K562 treated with DMSO at 1 percent for 4 hours (cell line): Measurements from ENCODE around the gene IQGAP3. TPM values are rescaled to one million over a fixed set of nuclear protein-coding genes. Genes with fewer than 3 reads are reported as not detected.

Source experiments
- total RNA-seq: library from RNA; unstranded; fragments of 300-600 nt; gene quantifications from 2 replicates; pipeline ENCODE4 v1.2.3, GENCODE V29; 2022; ENCODE audit not compliant: insufficient read depth

Gene IQGAP3
- 20.0 and 21.0 TPM in 2 replicates for total RNA-seq

GRCh38 chr1:156571919-156572662 lies at the start of gene IQGAP3:
IQGAP3 (minus strand) TSS chr1:156572565; CDS start chr1:156572529, 36 bp downstream.

GRCh38 chr1:156618853-156619581 lies 46.7 kb upstream of the IQGAP3 start, which contains the start of gene HAPLN2:
HAPLN2 (plus strand) TSS chr1:156619415; CDS start chr1:156623491, 4,076 bp downstream.

GRCh38 chr1:156601122-156601830 lies 28.9 kb upstream of the IQGAP3 start, which contains the start of gene GPATCH4:
GPATCH4 (minus strand) TSS chr1:156601479.

GRCh38 chr1:156591432-156592157 lies 19.2 kb upstream of the IQGAP3 start, which contains the start of gene NAXE:
NAXE (plus strand) TSS chr1:156591776; CDS start chr1:156591805, 29 bp downstream.

GRCh38 chr1:156579472-156579871 lies 7.1 kb upstream of the IQGAP3 start, which contains the start of gene TTC24:
TTC24 (plus strand) TSS chr1:156579723; CDS start chr1:156581365, 1,642 bp downstream.

GRCh38 chr1:156500543-156500792 lies 71.9 kb downstream of the IQGAP3 start, which contains the start of gene MEF2D:
MEF2D (minus strand) TSS chr1:156500775; CDS start chr1:156483292, 17,483 bp downstream.

Other genes starting within 250 kb of the IQGAP3 start
- gene CCT3, start 234.3 kb downstream of the IQGAP3 start, total RNA-seq, result 323 and 373 TPM in 2 replicates
- not detected in 2 replicates for gene TSACC, start 234.0 kb downstream of the IQGAP3 start, total RNA-seq
- not detected in 2 replicates for gene RHBG, start 203.4 kb downstream of the IQGAP3 start, total RNA-seq
- gene MEF2D, start 71.8 kb downstream of the IQGAP3 start, total RNA-seq, result 11.7 and 13.0 TPM in 2 replicates
- not detected in 2 replicates for gene TTC24, start 7.2 kb upstream of the IQGAP3 start, total RNA-seq
- 119 TPM in 2 replicates for gene NAXE, start 19.2 kb upstream of the IQGAP3 start, total RNA-seq
- 8.8 and 9.0 TPM in 2 replicates for gene GPATCH4, start 28.9 kb upstream of the IQGAP3 start, total RNA-seq
- 1.2 and 3.3 TPM in 2 replicates for gene HAPLN2, start 46.9 kb upstream of the IQGAP3 start, total RNA-seq
- gene BCAN, start 69.6 kb upstream of the IQGAP3 start, total RNA-seq, result 0.21 TPM in 1 of 2 replicates, not detected in the other
- 7.0 and 9.8 TPM in 2 replicates for gene NES, start 104.8 kb upstream of the IQGAP3 start, total RNA-seq
- gene CRABP2, start 133.0 kb upstream of the IQGAP3 start, total RNA-seq, result 7.7 TPM in 1 of 2 replicates, not detected in the other
- gene METTL25B, start 155.9 kb upstream of the IQGAP3 start, total RNA-seq, result 47.9 and 64.7 TPM in 2 replicates
- 22.0 and 28.4 TPM in 2 replicates for gene ISG20L2, start 156.2 kb upstream of the IQGAP3 start, total RNA-seq
- gene MRPL24, start 168.5 kb upstream of the IQGAP3 start, total RNA-seq, result 19.0 and 38.5 TPM in 2 replicates
- gene HDGF, start 179.1 kb upstream of the IQGAP3 start, total RNA-seq, result 188 and 194 TPM in 2 replicates
- 63.4 and 86.4 TPM in 2 replicates for gene PRCC, start 195.0 kb upstream of the IQGAP3 start, total RNA-seq
- gene SH2D2A, start 244.3 kb upstream of the IQGAP3 start, total RNA-seq, result 13.2 and 17.8 TPM in 2 replicates